B cell (primary cell): ENCODE data around the gene MYO16.

Experiments used
- CTCF ChIP-seq: fragments of 200-600 bp; IDR thresholded peaks from one replicate; pipeline ENCODE4 v1.8.0; 2022; ENCODE audit warnings: antibody characterized with exemption, mild to moderate bottlenecking
- EZH2 ChIP-seq: IDR thresholded peaks from 2 replicates; pipeline ENCODE4 v1.6.1; 2012; ENCODE audit warnings: borderline replicate concordance, low read depth, mild to moderate bottlenecking, moderate library complexity, low read length; ENCODE audit not compliant: insufficient read depth, poor library complexity, severe bottlenecking

- no peak for TF ChIP-seq CTCF
- no peak for TF ChIP-seq EZH2
Observed at GRCh38 chr13:108929532-108930206, 300.3 kb downstream of the MYO16 start.
